ENCODE results near the gene NUDT19.
"Not testable (repeated sequence)": the region's sequence is repeated elsewhere in the genome, so short reads cannot be mapped to it uniquely, and the experiment has no call there.

NUDT19 gene

DNA sequence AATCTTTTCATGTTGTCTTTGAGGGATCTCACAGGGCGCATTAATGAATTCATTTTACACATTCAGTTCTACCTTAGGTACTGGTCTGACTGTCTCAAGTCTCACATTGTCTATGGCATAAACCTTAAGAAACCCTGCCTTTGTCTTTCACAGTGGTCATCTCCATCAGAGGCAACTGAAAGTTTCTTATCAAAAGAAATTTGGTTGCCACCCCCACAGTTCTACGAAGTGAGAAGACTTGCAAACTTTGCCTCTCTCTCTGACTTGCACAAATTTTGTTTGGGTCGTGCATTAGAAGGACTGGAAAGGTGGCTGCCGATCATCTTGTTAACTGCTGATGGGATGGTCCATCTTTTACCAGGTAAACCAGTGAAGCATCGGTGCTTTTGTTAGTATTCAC is 17.4 kb downstream of the NUDT19 start:
- no peaks in the 10 kb centered on the region for H3K4me1 ChIP-seq (ENCODE audit: control insufficient read depth, insufficient read depth, low read length)
- H3K36me3 ChIP-seq (ENCODE audit: control insufficient read depth in 2 of 2, insufficient read depth in 1 of 2, low read length in 2 of 2): peaks cover 85 to 90% of the 10 kb centered on the region in 2 experiments
- TF ChIP-seq, protein P1, sequence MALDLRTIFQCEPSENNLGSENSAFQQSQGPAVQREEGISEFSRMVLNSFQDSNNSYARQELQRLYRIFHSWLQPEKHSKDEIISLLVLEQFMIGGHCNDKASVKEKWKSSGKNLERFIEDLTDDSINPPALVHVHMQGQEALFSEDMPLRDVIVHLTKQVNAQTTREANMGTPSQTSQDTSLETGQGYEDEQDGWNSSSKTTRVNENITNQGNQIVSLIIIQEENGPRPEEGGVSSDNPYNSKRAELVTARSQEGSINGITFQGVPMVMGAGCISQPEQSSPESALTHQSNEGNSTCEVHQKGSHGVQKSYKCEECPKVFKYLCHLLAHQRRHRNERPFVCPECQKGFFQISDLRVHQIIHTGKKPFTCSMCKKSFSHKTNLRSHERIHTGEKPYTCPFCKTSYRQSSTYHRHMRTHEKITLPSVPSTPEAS (tag by site-specific recombination; IDR thresholded peaks at IDR 0.05): no peak
- TF ChIP-seq ZNF391 (tag by site-specific recombination; IDR thresholded peaks at IDR 0.05; ENCODE audit: borderline replicate concordance, low read depth) (no peak), GLIS1 (tag by site-specific recombination; IDR thresholded peaks at IDR 0.05) (no peak), ZNF2 (tag by site-specific recombination; IDR thresholded peaks at IDR 0.05) (no peak)
- TF ChIP-seq, protein P2, sequence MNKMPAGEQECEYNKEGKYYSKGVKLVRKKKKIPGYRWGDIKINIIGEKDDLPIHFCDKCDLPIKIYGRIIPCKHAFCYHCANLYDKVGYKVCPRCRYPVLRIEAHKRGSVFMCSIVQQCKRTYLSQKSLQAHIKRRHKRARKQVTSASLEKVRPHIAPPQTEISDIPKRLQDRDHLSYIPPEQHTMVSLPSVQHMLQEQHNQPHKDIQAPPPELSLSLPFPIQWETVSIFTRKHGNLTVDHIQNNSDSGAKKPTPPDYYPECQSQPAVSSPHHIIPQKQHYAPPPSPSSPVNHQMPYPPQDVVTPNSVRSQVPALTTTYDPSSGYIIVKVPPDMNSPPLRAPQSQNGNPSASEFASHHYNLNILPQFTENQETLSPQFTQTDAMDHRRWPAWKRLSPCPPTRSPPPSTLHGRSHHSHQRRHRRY (tag by site-specific recombination; IDR thresholded peaks at IDR 0.05): no peak
- ChIA-PET POLR2A (interaction anchor here (1.1 kb wide), 1 partner anchor 9 kb away, joined by 4 read pairs; no protein-coding TSS in a partner anchor), CTCF (interaction anchor here (0.7 to 0.9 kb wide), 2 partner anchors 11 to 248 kb away, joined by 3 to 5 read pairs; no protein-coding TSS in a partner anchor)
- H3K9me3 ChIP-seq (ENCODE audit: control insufficient read depth, insufficient read depth, low read depth, low read length): peaks cover 7% of the 10 kb centered on the region
- H3K4me3 ChIP-seq (ENCODE audit: low read depth, low read length): no peak overlapping the region
- no peak overlapping the region for H3K27ac ChIP-seq (ENCODE audit: extremely low read depth, low read depth, low read length)

DNA sequence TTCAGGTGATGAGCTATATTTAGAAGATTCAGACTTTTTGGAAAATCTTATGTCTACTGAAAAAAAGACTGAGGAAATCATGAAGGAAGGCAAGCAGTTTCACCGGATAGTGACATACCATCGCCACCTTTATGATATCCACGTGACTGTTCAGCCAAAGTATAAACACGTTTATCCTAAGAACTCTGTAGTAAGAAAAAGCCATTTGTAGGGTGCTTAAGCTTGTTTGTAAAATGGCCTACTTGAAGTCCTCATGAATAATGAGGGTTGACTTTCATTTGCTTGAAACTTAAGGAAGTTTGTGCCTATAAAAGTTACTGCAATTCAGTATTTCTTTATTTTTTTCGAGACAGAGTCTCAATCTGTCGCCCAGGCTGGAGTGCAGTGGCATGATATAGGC is 20.1 kb downstream of the NUDT19 start:
- ChIA-PET POLR2A (interaction anchor here (1.1 to 1.5 kb wide), 3 partner anchors 11 to 37 kb away, joined by 4 to 12 read pairs (median 4); partner anchors contain the start of genes ANKRD27 and NUDT19), CTCF (interaction anchor here (0.6 to 0.9 kb wide), 3 partner anchors 20 to 75 kb away, joined by 3 to 4 read pairs (median 4); partner anchors contain the start of gene NUDT19)
- no peak overlapping the region for H3K4me3 ChIP-seq (ENCODE audit: low read depth, low read length)
- TF ChIP-seq ZNF157 (tag by site-specific recombination; IDR thresholded peaks at IDR 0.05) (no peak), ZNF433 (tag by site-specific recombination; IDR thresholded peaks at IDR 0.05; ENCODE audit: low read depth) (no peak), ZNF629 (tag by site-specific recombination; IDR thresholded peaks at IDR 0.05) (no peak), ZNF623 (tag by site-specific recombination; IDR thresholded peaks at IDR 0.05) (no peak), ZFP41 (tag by site-specific recombination; IDR thresholded peaks at IDR 0.05; ENCODE audit: borderline replicate concordance) (no peak), IKZF3 (tag by site-specific recombination; IDR thresholded peaks at IDR 0.05) (no peak), ZBTB21 (tag by site-specific recombination; IDR thresholded peaks at IDR 0.05) (no peak), ZNF585B (tag by site-specific recombination; IDR thresholded peaks at IDR 0.05) (no peak), ZNF473 (tag by site-specific recombination; IDR thresholded peaks at IDR 0.05) (no peak), ZNF341 (tag by site-specific recombination; IDR thresholded peaks at IDR 0.05; ENCODE audit: low read depth) (no peak)
- TF ChIP-seq, protein P3, sequence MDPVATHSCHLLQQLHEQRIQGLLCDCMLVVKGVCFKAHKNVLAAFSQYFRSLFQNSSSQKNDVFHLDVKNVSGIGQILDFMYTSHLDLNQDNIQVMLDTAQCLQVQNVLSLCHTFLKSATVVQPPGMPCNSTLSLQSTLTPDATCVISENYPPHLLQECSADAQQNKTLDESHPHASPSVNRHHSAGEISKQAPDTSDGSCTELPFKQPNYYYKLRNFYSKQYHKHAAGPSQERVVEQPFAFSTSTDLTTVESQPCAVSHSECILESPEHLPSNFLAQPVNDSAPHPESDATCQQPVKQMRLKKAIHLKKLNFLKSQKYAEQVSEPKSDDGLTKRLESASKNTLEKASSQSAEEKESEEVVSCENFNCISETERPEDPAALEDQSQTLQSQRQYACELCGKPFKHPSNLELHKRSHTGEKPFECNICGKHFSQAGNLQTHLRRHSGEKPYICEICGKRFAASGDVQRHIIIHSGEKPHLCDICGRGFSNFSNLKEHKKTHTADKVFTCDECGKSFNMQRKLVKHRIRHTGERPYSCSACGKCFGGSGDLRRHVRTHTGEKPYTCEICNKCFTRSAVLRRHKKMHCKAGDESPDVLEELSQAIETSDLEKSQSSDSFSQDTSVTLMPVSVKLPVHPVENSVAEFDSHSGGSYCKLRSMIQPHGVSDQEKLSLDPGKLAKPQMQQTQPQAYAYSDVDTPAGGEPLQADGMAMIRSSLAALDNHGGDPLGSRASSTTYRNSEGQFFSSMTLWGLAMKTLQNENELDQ (tag by site-specific recombination; IDR thresholded peaks at IDR 0.05; ENCODE audit: low read depth): no peak
- peaks cover 2% of the 10 kb centered on the region; the same call in 1 of the 2 replicates for H3K9me3 ChIP-seq (ENCODE audit: control insufficient read depth, insufficient read depth, low read depth, low read length)
- H3K27ac ChIP-seq (ENCODE audit: extremely low read depth, low read depth, low read length): no peak overlapping the region
- no peaks in the 10 kb centered on the region for H3K4me1 ChIP-seq (ENCODE audit: control insufficient read depth, insufficient read depth, low read length)
- H3K36me3 ChIP-seq (ENCODE audit: control insufficient read depth in 2 of 2, insufficient read depth in 1 of 2, low read length in 2 of 2): peaks cover 72 to 90% of the 10 kb centered on the region in 2 experiments

DNA sequence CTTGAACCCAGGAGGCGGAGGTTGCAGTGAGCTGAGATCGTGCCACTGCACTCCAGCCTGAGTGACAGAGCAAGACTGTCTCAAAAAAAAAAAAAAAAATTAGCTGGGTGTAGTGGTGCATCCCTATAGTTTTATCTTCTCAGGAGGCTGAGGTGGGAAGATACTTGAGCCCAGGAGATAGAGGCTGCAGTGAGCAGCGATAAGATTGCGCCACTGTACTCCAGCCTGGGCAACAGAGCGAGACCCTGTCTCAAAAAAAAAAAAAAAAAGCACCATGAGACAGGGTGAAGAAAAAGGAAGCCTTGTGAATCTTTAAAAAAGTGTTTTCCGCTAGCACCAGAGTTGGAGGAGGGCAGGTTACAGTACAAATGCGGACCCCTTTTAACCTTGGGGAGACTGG is 24.6 kb downstream of the NUDT19 start:
- CTCF ChIA-PET; POLR2A ChIA-PET; H3K4me1 ChIP-seq (ENCODE audit: control insufficient read depth, insufficient read depth, low read length): not testable (repeated sequence)

More for the DNA sequence above, 24.6 kb downstream of the NUDT19 start:
- H3K27ac ChIP-seq (ENCODE audit: extremely low read depth, low read depth, low read length); H3K9me3 ChIP-seq (ENCODE audit: control insufficient read depth, insufficient read depth, low read depth, low read length); H3K4me3 ChIP-seq (ENCODE audit: low read depth, low read length): not testable (repeated sequence)
- TF ChIP-seq, protein P4, sequence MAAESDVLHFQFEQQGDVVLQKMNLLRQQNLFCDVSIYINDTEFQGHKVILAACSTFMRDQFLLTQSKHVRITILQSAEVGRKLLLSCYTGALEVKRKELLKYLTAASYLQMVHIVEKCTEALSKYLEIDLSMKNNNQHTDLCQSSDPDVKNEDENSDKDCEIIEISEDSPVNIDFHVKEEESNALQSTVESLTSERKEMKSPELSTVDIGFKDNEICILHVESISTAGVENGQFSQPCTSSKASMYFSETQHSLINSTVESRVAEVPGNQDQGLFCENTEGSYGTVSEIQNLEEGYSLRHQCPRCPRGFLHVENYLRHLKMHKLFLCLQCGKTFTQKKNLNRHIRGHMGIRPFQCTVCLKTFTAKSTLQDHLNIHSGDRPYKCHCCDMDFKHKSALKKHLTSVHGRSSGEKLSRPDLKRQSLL (tag by site-specific recombination; IDR thresholded peaks at IDR 0.05): peak; percentile 70; the same call in 1 of the 2 replicates
- peak; percentile 63; the same call in 1 of the 2 replicates for TF ChIP-seq ZNF121 (tag by site-specific recombination; IDR thresholded peaks at IDR 0.05)
- TF ChIP-seq, protein P5, sequence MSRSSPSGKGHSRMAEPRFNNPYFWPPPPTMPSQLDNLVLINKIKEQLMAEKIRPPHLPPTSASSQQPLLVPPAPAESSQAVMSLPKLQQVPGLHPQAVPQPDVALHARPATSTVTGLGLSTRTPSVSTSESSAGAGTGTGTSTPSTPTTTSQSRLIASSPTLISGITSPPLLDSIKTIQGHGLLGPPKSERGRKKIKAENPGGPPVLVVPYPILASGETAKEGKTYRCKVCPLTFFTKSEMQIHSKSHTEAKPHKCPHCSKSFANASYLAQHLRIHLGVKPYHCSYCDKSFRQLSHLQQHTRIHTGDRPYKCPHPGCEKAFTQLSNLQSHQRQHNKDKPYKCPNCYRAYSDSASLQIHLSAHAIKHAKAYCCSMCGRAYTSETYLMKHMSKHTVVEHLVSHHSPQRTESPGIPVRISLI (tag by site-specific recombination; IDR thresholded peaks at IDR 0.05): peak; percentile 83; the same call in 1 of the 2 replicates
- peaks cover 45 to 73% of the 10 kb centered on the region in 2 experiments for H3K36me3 ChIP-seq (ENCODE audit: control insufficient read depth in 2 of 2, insufficient read depth in 1 of 2, low read length in 2 of 2)

Data from HEK293 (cell line).